ENCODE measurements around the gene IGFBP3.

DNA sequence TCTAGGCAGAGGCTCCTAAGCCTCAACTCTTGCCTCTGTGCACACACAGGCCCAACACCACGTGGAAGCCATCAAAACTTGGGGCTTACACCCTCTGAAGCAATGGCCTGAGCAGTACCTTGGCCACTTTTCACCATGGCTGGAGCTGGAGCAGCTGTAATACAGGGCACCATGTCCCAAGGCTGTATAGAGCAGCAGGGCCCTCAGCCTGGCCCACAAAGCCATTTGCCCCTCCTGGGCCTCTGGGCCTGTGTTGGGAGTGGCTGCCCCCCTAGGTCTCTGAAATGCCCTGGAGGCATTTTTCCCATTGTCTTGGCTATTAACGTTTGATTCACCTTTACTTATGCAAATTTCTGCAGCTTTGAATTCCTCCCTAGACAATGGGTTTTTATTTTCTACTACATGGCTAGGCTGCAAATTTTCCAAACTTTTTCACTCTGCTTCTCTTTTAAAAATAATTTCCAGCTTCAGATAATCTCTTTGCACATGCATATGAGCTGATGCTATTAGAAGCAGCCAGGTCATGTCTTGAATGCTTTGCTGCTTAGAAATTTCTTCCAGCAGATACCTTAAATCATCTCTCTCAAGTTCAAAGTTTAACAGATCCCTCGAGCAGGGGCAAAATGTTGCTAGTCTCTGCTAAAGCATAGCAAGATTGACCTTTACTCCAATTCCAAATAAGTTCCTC is 42.5 kb downstream of the IGFBP3 start:
- TF ChIP-seq GTF3A (CRISPR knock-in tag; conservative IDR thresholded peaks at IDR 0.05) (no peak), ZNF782 (CRISPR knock-in tag; IDR thresholded peaks at IDR 0.05; ENCODE audit: borderline replicate concordance) (no peak), ZNF891 (CRISPR knock-in tag; IDR thresholded peaks at IDR 0.05) (no peak), ZNF292 (CRISPR knock-in tag; IDR thresholded peaks at IDR 0.05; ENCODE audit: borderline replicate concordance, low read depth) (no peak), DPF2 (CRISPR knock-in tag; IDR thresholded peaks at IDR 0.05; ENCODE audit: borderline replicate concordance, low read depth) (no peak), CREB1 (IDR thresholded peaks at IDR 0.05) (no peak), CREB1 (CRISPR knock-in tag; IDR thresholded peaks at IDR 0.05) (no peak), ZNF510 (CRISPR knock-in tag; IDR thresholded peaks at IDR 0.05; ENCODE audit: low read depth) (no peak), ARID3A (IDR thresholded peaks at IDR 0.05; ENCODE audit: low read depth, low read length) (no peak), BHLHE40 (IDR thresholded peaks at IDR 0.05; ENCODE audit: low read length) (no peak), ELF4 (CRISPR knock-in tag; IDR thresholded peaks at IDR 0.05; ENCODE audit: borderline replicate concordance) (no peak), ZBTB3 (CRISPR knock-in tag; IDR thresholded peaks at IDR 0.05; ENCODE audit: borderline replicate concordance, low read depth) (no peak), ZNF646 (CRISPR knock-in tag; IDR thresholded peaks at IDR 0.05) (no peak)
- TF ChIP-seq, protein P1, sequence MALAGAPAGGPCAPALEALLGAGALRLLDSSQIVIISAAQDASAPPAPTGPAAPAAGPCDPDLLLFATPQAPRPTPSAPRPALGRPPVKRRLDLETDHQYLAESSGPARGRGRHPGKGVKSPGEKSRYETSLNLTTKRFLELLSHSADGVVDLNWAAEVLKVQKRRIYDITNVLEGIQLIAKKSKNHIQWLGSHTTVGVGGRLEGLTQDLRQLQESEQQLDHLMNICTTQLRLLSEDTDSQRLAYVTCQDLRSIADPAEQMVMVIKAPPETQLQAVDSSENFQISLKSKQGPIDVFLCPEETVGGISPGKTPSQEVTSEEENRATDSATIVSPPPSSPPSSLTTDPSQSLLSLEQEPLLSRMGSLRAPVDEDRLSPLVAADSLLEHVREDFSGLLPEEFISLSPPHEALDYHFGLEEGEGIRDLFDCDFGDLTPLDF (CRISPR knock-in tag; IDR thresholded peaks at IDR 0.05): no peak
- TF ChIP-seq, protein P2, sequence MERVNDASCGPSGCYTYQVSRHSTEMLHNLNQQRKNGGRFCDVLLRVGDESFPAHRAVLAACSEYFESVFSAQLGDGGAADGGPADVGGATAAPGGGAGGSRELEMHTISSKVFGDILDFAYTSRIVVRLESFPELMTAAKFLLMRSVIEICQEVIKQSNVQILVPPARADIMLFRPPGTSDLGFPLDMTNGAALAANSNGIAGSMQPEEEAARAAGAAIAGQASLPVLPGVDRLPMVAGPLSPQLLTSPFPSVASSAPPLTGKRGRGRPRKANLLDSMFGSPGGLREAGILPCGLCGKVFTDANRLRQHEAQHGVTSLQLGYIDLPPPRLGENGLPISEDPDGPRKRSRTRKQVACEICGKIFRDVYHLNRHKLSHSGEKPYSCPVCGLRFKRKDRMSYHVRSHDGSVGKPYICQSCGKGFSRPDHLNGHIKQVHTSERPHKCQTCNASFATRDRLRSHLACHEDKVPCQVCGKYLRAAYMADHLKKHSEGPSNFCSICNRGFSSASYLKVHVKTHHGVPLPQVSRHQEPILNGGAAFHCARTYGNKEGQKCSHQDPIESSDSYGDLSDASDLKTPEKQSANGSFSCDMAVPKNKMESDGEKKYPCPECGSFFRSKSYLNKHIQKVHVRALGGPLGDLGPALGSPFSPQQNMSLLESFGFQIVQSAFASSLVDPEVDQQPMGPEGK (CRISPR knock-in tag; IDR thresholded peaks at IDR 0.05): no peak

All from HepG2 (cell line).